Suppressor macrophage (primary cell): ENCODE data around the gene ZNF385B.
A peak's percentile ranks its signal among the peaks of the same experiment; 100 is the strongest.

Experiments used
- DNase-seq, 4 experiments: peaks; one replicate each; pipeline ENCODE4 v3.0.0-alpha.2; 2020 to 2022

ZNF385B gene

DNA sequence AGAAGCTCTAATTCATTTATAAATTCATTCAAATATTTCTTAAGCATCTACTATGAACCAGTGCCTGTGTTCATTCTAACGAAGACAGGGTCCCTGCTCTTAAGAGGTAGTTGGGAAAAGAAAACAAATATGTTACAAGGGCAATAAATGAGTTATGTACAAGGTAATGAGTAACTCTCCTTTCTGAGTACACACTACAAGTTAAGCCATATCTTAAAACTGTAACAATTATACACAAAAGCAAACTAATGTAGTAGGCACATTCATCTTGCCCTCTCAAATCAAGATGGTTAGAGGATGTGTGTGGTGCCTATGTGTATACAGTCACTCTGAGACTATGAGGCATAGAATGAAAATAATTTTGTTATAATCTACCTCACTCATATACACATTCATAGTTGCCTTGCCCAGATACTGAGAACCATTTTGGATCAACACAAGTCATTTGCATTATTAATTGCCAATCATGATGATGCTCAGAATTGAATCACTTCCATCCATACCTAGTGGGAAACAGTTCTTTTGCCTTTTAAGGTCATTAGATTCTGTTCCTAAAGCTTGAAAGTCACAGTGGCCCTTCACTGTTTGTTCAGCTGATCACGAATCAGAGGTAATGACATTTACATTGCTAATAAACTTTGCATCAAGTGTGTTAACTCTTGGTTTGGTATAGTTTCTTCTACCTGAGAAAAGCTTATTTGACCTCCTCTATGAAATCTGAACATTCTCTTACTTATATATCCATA lies 283.1 kb downstream of the ZNF385B start:
- DNase-seq: no peak

DNA sequence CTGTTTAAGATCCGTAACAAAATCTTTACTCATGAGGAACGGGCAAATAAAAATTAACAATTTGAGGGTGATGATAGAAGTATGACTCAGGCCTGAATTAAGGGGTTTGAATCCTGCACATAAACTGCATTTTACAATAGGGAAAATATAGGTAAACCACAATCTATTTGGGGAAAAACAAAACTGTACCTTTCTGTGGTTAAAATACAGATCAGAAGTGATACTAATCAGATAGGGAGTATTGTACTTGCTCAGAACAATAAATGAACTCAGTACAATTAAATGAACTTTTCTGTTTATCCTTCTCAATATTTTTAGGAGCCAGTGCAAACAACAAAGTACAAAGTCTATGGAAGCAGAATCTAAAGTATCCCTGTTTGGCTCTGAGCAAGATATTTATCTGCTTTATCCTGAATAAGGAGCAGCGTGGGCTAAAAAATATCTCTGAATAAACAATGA lies 287.3 kb downstream of the ZNF385B start:
- DNase-seq: no peak

DNA sequence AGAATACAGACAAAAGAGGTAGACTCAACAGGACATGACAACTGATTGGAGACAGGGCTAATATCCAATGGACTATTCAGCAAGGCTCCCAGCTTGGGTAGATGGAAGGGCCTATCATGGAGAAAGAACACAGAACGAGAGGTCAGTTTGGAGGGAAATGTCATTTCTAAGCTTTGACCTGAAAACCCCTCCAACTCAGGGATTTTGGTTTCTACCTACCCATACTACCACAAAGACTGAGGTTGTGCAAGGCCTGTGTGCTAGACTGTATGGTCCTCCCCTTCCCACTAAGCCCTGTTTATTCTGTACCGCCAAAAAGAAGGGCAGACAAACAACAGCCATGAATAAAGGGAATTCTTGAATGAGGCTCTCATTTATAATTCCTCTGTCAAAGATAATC lies 288.9 kb downstream of the ZNF385B start:
- DNase-seq: no peak

DNA sequence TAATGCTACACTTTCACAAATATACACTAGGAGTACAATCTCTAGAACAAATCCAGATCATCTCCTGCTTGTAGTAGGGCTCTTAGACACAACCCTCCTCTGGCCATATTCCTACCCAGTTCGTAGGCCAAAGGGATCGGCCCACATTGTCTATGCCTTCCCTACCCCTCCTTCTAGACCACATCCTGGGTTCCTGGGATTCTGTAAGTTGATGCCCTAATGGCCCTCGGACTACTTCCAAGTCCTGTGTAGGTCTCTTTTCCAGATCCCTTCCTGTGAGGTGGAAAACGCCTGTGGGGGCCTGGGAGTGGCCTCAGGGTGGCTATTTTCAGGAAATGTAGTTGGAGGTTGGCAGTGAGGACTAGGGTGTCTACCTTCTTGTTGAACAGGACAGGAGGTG lies 289.7 kb downstream of the ZNF385B start:
- no peak for DNase-seq

DNA sequence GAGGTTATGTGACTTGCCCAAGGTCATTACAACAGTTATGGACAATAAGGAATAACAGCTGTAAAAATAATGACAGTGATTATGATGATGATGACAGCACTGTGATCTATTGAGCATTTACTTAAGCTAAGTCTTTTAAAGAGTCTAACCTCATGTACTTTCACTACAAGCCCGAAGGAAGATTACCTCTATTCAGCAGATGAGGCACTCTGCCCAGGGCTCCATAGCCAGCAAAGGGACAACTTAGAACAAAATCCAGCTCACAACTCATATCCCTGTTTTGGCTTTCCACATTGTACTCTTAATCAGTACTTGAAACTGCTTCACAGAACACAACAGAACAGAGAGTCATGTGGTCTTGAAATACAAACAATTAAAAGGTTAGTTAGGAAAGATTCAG lies 290.2 kb downstream of the ZNF385B start:
- no peak for DNase-seq

DNA sequence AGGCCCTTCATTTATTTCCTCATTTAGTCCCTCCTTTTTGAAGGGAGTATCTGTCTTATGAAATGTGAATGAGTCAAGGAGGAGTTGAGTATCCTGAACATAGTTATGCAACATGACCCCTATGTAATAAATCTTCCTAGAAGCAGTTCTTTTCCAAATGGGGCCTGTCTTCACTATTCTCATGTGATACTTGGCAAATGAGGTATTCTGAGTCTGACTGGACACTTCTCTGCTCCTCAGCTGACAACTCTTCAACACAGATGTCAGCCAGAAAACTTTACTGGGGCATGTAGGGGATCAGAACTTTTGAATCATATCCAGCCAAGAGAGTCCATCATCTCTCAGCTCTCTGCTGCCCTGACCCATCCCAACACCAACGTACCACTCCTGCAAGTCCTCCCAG lies 291.6 kb downstream of the ZNF385B start:
- peak in 1 of 4 experiments; percentile 4 for DNase-seq

DNA sequence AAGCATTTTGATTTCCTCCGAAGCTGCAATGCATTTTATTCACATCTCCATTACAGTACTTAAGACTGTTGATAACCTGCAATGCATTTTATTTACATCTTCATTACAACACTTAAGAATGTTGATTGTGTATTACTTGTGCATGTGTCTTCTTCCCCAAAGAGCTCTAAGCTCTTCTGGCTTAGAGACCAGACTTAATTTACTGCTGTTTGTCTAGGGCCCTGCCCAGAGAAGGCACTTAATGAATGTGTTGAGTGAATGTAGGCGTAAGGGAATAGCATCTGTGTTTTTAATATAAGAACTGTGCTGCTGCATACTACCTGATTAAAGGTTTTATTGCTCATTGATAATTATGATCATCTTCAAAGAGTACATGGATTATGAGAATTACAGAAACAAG lies 295.6 kb downstream of the ZNF385B start:
- DNase-seq: no peak

DNA sequence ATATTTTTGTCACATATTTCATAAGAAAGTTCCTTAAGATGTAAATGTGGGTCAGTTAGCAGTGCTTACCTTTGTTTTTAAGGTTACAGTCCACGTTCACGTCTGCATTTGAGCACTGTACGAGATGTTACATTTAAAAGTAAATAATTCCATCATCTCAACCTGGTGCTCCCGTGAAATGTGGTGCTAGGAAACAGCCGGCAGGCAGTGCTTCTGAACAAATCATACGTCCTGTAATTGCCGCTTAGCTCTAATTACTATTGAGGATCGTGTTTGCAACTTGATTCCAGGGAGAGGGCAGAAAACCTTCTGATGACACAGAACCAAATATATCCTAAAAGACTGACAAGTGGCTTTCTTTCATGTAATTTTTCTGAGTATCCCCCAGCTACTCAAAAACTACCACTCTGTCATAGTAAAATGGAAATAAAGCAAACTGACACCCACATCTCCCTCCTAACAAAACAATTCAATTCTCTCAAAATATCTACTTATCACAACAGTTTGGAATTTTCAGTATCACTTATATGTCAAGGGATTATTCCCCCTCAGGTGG lies 299.0 kb downstream of the ZNF385B start:
- no peak for DNase-seq

DNA sequence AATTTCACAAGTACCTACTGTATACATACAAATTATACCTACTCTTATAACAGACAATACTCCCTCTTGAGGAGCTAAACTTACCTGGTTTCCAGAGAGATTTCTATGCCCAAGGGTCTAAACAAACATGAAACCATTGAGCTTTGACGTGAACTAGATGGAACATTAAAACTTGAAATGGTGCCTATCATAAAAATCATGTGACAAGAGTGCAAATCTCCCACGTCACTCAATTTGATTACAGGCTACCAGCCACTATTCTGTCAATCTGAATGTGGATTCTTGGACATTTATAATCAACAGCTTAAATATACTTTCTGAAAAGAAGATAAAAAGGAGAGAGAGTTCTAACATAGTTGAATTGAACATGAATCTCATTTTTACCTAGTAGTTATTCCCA lies 299.7 kb downstream of the ZNF385B start:
- DNase-seq: no peak

DNA sequence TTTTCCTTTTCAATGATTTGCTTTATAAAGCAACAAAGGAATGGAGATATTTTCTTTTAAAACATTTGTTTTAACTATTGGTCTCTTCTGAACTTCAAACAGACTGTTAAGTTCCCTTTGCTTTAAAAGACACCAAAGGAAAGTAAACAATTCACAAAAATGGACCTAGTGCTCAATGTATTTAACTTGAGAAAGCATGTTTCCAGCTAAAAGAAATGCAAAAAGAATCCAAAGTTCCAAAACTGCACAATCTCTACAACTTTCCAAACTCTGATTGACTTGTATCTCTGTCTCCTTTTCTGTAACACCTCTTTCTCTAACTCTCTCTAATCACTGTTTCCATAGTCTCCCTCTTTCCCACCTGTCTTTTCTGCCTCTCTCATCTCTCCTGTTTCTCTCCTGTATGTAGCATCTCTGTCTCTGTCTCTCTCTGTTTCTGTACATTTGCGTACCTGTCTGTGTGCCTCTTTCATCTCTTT lies 301.1 kb downstream of the ZNF385B start:
- no peak for DNase-seq

DNA sequence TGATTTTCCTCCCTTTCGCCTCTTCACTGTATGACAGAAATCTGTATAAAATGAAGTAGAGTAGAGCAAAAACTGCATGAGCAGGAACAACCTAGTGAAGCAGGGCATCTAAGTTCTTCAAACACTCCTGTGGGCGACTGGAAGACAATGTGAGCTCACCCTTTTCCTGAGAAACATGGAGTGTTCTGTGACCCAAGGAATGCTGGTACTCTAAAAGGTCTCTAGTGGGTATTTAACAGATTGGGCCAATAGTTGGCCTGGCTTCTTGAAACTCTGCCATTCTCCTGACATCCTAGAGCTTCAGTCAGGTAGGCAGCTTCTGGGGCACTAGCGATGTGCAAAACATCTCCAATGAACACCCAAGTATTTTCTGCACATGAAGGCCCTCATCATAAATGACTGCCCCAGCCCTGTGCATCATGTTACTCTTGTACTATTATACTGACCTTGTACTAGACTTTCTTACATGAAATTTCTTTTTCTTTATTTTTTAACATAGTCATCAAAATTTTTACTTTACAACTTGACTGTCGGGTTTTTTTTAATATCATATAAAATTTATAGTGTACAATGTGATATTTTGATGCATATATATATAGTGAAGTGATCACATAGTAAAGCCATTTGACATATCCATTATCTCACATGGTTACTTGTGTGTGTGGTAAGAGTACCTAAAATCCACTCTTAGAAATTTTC lies 302.2 kb downstream of the ZNF385B start:
- DNase-seq: no peak

DNA sequence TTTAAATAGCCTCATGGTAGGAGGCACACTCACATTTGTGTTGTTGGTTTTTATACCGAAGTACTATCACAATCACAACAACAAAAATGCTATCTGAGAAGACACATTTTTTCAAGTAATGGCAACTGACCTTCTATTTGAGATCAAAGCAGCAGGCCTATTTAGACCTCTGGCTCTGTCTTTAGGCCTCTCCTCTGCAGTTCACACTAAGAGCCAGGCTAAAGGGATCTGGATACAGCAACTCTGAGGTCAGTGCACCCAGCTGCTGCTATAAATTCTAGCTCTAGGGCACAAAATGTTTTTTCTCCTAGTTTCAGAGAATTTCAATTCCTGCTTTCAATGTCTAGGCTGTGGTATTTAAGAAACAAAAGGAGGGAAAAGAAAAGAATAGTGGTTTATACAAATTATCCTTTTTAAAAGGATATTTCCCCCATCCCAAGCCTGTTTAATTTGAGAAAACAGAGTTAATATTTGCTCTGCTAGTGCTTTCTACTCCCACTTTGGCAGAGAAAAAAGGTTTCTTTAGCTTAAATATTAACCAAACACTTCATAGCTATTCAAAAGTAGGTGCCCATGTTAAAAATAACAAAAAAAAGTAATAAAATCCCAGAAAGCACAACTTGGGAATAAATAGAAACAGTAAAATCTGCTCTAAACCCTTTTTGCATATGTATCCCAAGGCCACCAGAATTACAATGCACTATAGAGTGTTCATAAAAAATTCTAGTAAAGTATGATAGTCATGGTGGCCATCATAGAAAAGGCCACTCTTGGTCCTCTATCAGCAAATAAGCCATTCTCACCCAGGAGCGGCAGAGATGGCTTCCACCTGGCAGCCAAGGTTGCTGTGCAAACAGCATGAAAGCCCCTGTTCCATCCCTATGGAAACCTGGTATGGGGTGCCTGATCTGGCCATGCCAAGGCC lies 303.1 kb downstream of the ZNF385B start:
- no peak for DNase-seq

DNA sequence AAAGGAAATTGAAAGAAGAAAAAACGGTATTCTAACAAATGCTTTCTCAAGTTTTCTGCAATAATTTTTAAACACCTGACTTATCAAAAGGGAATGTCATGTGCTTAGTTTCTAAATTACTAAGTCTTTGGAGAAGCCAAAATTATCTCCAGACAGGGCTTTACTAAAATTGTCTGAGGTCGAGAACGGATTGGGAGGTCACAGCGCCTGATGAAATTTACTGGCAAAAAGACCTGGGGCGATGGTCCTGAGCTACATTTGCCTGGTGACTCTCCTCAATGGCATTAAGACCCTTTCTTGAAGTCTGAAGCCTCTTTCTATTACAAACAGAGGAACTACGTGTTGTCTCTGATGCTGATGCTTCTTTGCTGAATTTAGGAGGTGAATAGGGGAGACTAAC lies 305.0 kb downstream of the ZNF385B start:
- DNase-seq: no peak

DNA sequence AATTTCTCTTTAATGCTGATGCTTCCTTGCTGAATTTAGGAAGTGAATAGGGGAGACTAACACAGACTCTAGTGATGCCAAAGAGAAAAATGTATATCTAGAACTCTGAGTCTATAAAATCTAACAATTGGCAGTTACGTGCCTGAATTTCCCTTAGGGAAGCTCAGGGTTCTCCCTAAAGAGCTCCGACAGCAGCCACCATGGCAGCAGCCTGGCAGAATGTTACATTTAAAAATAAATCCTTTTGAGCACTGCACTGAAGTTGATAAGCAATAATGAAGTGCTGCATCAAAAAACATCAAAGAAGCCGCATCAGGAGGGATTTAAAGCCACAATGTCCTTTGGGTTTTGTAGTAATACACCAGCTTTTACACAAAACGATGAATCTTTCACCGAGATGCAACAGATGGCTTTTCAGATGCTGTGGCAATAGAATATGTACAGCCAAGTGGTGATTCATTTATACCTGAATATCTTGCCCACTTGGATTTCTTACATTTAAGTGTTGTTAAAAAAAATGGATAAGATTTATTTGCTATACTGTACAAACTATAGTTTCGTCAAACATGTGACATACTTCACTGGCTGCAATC lies 305.6 kb downstream of the ZNF385B start:
- no peak for DNase-seq

DNA sequence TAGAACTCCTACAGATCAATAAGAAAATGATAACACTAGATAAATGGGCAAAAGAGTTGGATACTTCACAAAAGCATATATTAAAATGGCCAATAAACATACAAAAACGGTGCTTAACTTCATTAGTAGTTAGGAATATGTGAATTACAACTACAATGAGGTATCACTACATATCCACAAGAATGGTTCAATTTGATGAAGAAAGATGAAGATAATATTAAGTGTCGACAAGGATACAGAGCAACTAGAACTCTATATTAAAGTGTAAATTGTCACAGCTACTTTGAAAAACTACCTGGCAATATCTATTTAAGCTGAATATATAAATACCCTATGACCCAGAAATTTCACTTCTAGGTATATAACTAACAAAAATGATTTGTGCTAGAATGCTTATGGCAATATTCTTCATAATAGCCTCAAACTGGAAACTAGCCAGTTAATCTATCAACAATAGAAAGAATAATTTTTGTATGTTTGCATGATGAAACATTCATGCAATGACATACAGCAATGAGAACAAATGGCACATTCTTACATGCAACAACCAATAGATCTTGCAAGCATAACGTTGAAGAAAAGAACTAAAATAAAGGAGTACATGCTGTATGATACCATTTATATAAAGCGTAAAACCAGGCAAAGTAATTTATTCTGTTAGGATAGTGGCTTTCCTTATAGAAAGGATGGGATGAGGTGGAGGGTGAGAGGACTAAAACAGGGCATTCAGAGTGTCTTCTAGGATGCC lies 306.6 kb downstream of the ZNF385B start:
- no peak for DNase-seq

DNA sequence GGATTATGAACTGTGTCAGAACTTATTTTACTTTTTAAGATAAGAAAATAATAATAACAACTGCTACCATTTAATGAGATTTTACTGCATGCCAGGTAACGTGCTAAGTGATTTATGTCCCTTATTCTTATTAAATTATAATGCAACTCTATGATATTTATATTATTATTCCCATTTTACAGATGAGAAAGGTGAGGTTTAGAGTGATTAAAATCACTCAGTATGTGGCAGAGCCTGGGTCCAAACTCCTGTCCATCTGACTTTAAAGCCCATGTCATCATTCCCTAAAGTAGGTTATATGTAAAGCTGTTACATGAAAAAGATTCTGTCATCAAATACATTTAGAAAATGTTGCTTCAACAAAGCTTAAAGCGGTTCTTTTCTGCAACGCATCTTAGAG lies 308.0 kb downstream of the ZNF385B start:
- DNase-seq: no peak

DNA sequence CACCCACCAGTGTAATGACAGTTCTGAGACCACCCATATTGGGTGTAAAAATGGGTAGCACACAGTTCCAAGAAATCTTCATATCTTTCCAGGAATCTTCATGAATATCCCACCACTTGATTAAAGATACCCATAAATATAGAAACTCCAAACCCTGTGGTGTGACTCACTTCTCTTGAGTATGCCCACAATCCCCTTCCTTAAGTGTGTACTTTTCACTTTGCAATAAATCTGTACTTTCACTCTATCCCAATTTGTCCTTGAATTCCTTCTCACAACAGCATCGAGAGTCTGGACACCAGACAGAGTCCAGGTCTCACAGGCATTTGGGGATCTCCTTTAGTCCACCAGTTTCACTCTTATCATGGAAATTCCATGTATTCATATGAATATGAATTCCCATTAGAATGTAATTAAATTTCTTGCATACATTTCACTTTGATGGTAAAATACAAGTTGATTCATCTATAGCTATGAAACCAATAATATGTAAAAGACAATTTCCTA lies 309.8 kb downstream of the ZNF385B start:
- no peak for DNase-seq

DNA sequence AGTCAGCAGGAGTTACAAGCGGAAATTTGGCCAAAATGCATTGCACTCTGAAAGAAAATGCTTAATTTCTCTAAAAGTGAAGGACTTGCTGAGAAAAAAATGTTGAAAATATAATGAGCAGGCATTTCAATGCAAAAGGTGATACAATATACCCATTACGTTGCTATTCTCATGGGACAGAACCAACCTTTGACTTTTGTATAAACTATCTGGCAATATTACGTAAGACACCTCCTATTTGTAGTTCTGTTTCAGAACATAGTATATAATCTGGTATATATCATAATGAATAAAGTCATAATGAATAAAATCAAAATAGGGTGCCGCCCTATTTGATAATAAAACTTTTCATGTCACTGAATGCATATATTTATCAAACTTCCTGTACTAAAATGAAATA lies 310.6 kb downstream of the ZNF385B start:
- no peak for DNase-seq

DNA sequence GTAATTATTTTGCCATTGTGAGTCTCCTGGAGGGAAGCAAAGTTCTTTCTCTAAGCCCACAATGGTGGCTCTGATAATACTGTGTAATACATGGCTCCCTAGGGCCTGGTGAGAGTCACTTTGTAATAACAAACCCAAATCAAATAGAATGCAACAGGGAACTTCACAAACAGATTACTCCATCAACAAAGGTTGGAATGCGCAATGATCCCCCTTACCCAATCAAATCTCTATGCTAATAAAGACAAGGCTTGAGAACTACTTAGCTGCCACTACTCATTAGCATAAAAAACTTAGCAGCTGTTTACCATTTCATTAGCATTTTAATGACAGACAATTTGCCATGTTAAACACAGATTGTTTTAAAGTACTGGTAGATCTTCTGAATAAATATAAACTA lies 311.2 kb downstream of the ZNF385B start:
- DNase-seq: no peak

DNA sequence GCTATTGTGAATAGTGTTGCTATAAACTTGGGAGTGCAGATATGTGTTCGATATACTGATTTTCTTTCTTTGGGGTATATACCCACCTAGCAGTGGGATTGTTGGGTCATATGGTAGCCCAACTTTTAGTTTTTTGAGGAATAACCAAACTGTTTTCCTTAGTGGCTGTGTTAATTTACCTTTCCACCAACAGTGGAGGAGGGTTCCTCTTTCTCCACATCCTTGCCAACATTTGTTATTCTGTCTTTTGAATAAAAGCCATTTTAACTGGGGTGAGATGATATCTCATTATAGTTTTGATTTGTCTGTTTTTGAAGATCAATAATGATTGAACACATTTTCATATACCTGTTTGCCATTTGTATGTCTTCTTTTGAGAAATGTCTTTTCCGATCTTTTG lies 314.8 kb downstream of the ZNF385B start:
- DNase-seq: no peak

DNA sequence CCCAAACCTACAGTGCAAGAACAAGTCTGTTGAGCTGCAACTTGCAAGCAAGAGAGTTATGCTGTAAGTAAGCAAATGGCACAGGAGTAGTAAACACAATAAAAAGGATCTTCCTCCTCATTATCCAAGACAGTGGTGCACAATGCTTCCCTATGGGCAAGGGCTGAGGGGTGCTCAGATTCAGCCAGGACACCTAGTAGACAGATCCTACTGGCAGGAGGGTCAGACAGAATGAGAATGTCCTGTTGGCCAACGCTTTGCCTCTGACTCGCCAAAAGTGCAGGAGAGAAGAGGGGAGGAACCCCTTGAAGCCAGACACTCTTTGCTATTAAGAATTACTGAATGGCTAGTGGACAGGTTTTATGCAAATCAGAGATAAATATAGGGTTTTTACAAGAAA lies 316.4 kb downstream of the ZNF385B start:
- DNase-seq: no peak
